AG04450 (cell line): ENCODE data around the gene IL21R. TPM values are rescaled to one million over a fixed set of nuclear protein-coding genes. Genes with fewer than 3 reads are reported as not detected.

Experiments used
- CTCF ChIA-PET: fragments of 300-600, 350-600 bp; formaldehyde crosslinking; extraction: SDS; loops from one replicate; lab custom pipeline; 2022; ENCODE audit warnings: antibody characterized with exemption, inconsistent platforms; lab: Charles Lee
- POLR2A ChIA-PET: fragments of 350-600 bp; formaldehyde crosslinking; extraction: SDS; loops from one replicate; lab custom pipeline; 2021; ENCODE audit warnings: antibody characterized with exemption, inconsistent platforms; lab: Yijun Ruan, JAX
- DNase-seq: peaks from one replicate; pipeline ENCODE4 v3.0.0-alpha.2; 2011; ENCODE audit warnings: low read depth, low spot score
- H3K27ac ChIP-seq: one replicate; pipeline ENCODE4 v1.5.1; 2012; ENCODE audit warnings: low read depth, low read length, control low read depth
- H3K27me3 ChIP-seq: one replicate; pipeline ENCODE4 v1.6.0; 2012; ENCODE audit warnings: low read length; ENCODE audit not compliant: control insufficient read depth, insufficient read depth
- H3K4me3 ChIP-seq: 2 replicates; pipeline ENCODE4 v1.5.1; 2011; ENCODE audit warnings: mild to moderate bottlenecking, low read depth, low read length, control low read depth
- H3K9me3 ChIP-seq: 2 replicates; pipeline ENCODE4 v1.5.1; 2012; ENCODE audit warnings: low read length; ENCODE audit not compliant: control insufficient read depth, insufficient read depth
- CTCF ChIP-seq: IDR thresholded peaks from 2 replicates; pipeline ENCODE4 v1.5.1; 2011; ENCODE audit warnings: low read depth, low read length, control low read depth, inconsistent platforms
- polyA plus RNA-seq: library from polyadenylated mRNA; depleted of rRNA; stranded (reverse); fragments of >200 nt; gene quantifications from 2 replicates; pipeline ENCODE4 v1.2.3, GENCODE V29; 2011

IL21R gene
- polyA plus RNA-seq, 1 experiment = 0.57 TPM

- TF ChIP-seq CTCF = peak; percentile 10; the same call in 1 of the 2 replicates
- CTCF ChIA-PET = interaction anchor here (0.5 to 1.5 kb wide), 2 partner anchors 296 to 366 kb away, joined by 3 read pairs; no protein-coding TSS in a partner anchor
These were observed 74.3 kb downstream of the IL21R start for GRCh38 chr16:27476240-27476639.

DNA sequence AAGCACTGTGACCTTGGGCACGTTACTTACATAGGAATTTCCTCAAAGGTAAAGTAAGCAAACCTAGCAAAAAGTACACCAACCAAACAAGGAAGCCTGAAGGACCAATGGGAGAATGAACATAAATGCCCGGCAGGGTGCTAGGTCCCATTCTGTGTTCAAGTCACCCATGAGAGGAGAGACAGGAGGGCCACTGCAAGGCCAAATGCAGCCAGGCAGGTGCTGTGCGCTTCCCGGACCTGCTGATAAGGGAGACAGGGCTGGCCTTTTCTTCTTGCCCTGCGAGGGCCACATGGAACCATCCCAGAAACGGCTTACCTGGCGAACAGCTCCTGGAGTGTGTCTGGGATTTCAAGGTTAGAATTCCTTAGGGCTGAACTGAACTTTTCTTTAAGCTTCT, 78.8 kb downstream of the IL21R start:
- ChIA-PET CTCF (no interaction called here), POLR2A (no interaction called here)
- TF ChIP-seq CTCF = no peak
- Histone ChIP-seq H3K4me3 (no peak overlapping the region), H3K27ac (no peak overlapping the region), H3K27me3 (no peaks in the 10 kb centered on the region), H3K9me3 (no peaks in the 10 kb centered on the region)
- DNase-seq = no peak

More at GRCh38 chr16:27476240-27476639, 74.3 kb downstream of the IL21R start:
- no peak for DNase-seq
- Histone ChIP-seq H3K27ac (peak overlapping the region; percentile 90), H3K4me3 (no peak overlapping the region), H3K27me3 (no peaks in the 10 kb centered on the region), H3K9me3 (no peaks in the 10 kb centered on the region; the same call in 1 of the 2 replicates)
- POLR2A ChIA-PET = no interaction called here

GRCh38 chr16:27481282-27481934, 79.4 kb downstream of the IL21R start:
- TF ChIP-seq CTCF = no peak
- ChIA-PET POLR2A (no interaction called here), CTCF (no interaction called here)

GRCh38 chr16:27482397-27483087, 80.6 kb downstream of the IL21R start:
- ChIA-PET POLR2A (no interaction called here), CTCF (no interaction called here)
- H3K4me3 ChIP-seq = no peak overlapping the region
- no peak for DNase-seq
- no peak for TF ChIP-seq CTCF
- no peak overlapping the region for H3K27ac ChIP-seq
- no peaks in the 10 kb centered on the region for H3K27me3 ChIP-seq
- H3K9me3 ChIP-seq = no peaks in the 10 kb centered on the region

More at GRCh38 chr16:27481282-27481934, 79.4 kb downstream of the IL21R start:
- Histone ChIP-seq H3K27ac (no peak overlapping the region), H3K4me3 (no peak overlapping the region), H3K27me3 (no peaks in the 10 kb centered on the region), H3K9me3 (no peaks in the 10 kb centered on the region)
- no peak for DNase-seq

DNA sequence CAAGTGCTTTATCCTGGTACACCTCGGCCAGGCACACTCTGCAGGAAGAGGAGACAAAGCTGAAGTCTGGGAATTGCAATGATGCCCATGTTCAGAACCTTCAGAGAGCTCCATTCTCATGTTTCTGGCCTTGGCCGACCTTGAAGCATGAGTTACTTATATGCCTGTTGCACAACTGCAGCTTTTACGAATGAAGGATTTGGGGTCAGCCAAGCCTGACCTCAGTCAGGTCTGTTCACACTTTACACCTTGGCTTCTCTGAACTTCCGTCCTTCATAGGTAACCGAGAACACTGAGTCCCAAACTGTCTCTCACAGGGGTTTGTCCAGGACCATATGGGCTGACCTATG, 81.1 kb downstream of the IL21R start:
- Histone ChIP-seq H3K9me3 (no peaks in the 10 kb centered on the region), H3K27ac (no peak overlapping the region), H3K4me3 (no peak overlapping the region), H3K27me3 (no peaks in the 10 kb centered on the region)
- TF ChIP-seq CTCF = no peak
- ChIA-PET CTCF (no interaction called here), POLR2A (no interaction called here)
- no peak for DNase-seq
